DOHH2 (cell line): ENCODE measurements around the gene HDAC6.

Experiments used
- H3F3A ChIP-seq: fragments of 200-600 bp; sonication (generic), shearing (Covaris generic); 2 replicates; pipeline ENCODE4 v1.6.0; 2016; ENCODE audit warnings: antibody characterized with exemption, mild to moderate bottlenecking; ENCODE audit not compliant: control insufficient read depth, insufficient read depth
- H3K27ac ChIP-seq: fragments of 200-600 bp; sonication (generic); 2 replicates; pipeline ENCODE4 v1.5.1; 2014; ENCODE audit warnings: low read depth, mild to moderate bottlenecking, low read length, moderate library complexity
- H3K27me3 ChIP-seq: fragments of 200-600 bp; sonication (generic); 2 replicates; pipeline ENCODE4 v1.6.1; 2014; ENCODE audit warnings: mild to moderate bottlenecking, low read length, mixed read lengths; ENCODE audit not compliant: control insufficient read depth
- H3K36me3 ChIP-seq: fragments of 200-600 bp; sonication (generic); 2 replicates; pipeline ENCODE4 v1.6.1; 2014; ENCODE audit warnings: mild to moderate bottlenecking, low read length, moderate library complexity, mixed read lengths; ENCODE audit not compliant: control insufficient read depth
- H3K4me1 ChIP-seq: fragments of 200-600 bp; sonication (generic); 2 replicates; pipeline ENCODE4 v1.6.1; 2014; ENCODE audit warnings: mild to moderate bottlenecking, low read length, mixed read lengths; ENCODE audit not compliant: control insufficient read depth
- H3K4me2 ChIP-seq: fragments of 200-600 bp; sonication (generic); 2 replicates; pipeline ENCODE4 v1.6.0; 2014; ENCODE audit warnings: mild to moderate bottlenecking, low read length, moderate library complexity
- H3K4me3 ChIP-seq: fragments of 200-600 bp; sonication (generic); 2 replicates; pipeline ENCODE4 v1.5.1; 2014; ENCODE audit warnings: mild to moderate bottlenecking, low read length, mixed read lengths
- H3K79me2 ChIP-seq: fragments of 200-600 bp; sonication (generic); 2 replicates; pipeline ENCODE4 v1.6.1; 2014; ENCODE audit warnings: mild to moderate bottlenecking, low read length, mixed read lengths; ENCODE audit not compliant: control insufficient read depth
- H3K9me2 ChIP-seq: fragments of 200-600 bp; sonication (generic); replicated peaks from 2 replicates; pipeline ENCODE4 v1.6.1; 2014; ENCODE audit warnings: mild to moderate bottlenecking, low read length, mixed read lengths; ENCODE audit not compliant: control insufficient read depth
- H3K9me3 ChIP-seq: fragments of 200-600 bp; sonication (generic); 2 replicates; pipeline ENCODE4 v1.6.1; 2014; ENCODE audit warnings: antibody characterized with exemption, low read length, mixed read lengths; ENCODE audit not compliant: control insufficient read depth, insufficient read depth
- H4K20me1 ChIP-seq: fragments of 200-600 bp; sonication (generic); 2 replicates; pipeline ENCODE4 v1.6.0; 2014; ENCODE audit warnings: low read depth, mild to moderate bottlenecking, antibody characterized with exemption, low read length, moderate library complexity; ENCODE audit not compliant: control insufficient read depth, insufficient read depth
- EZH2phosphoT487 ChIP-seq: fragments of 200-600 bp; sonication (generic); IDR thresholded peaks from 2 replicates; pipeline ENCODE4 v1.6.1; 2017; ENCODE audit warnings: borderline replicate concordance, mild to moderate bottlenecking, antibody characterized with exemption, low read length, moderate library complexity, mixed read lengths
- TF ChIP-seq, protein P1 (sequence below): fragments of 200-600 bp; sonication (generic); IDR thresholded peaks from one replicate; pipeline ENCODE4 v1.5.1; 2014; ENCODE audit warnings: antibody characterized with exemption, mild to moderate bottlenecking, low read depth, low read length; ENCODE audit not compliant: poor library complexity, severe bottlenecking

Gene HDAC6

DNA sequence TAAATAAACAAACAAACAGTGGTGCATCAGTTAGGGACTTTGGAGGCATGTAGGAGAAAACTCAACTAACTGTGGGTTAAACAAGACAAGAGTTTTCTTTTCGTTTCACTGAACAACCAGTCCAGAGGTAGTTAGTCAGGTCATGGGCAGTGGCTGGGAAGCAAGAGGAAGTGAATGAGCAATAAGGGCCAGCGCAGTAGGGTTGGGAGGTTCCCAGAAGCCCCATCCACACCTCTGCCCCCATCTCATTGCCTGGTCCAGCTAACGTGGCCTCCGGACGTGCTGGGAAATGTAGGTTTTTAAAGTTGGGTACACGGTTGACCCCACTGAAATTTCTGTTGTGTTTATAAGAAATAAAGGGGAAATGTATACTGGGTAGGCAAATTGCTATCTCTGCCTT is 31.6 kb upstream of the HDAC6 start:
- no peaks in the 10 kb centered on the region for H3K36me3 ChIP-seq
- no peaks in the 10 kb centered on the region for H3K9me2 ChIP-seq
- H3K4me2 ChIP-seq, result no peak overlapping the region
- no peaks in the 10 kb centered on the region for H4K20me1 ChIP-seq
- H3K27me3 ChIP-seq, result no peaks in the 10 kb centered on the region
- no peaks in the 10 kb centered on the region for H3K9me3 ChIP-seq
- H3K4me3 ChIP-seq, result no peak overlapping the region
- H3K4me1 ChIP-seq, result no peaks in the 10 kb centered on the region; the same call in 1 of the 2 replicates
- H3K79me2 ChIP-seq, result no peaks in the 10 kb centered on the region
- H3F3A ChIP-seq, result no peaks in the 10 kb centered on the region
- no peak overlapping the region for H3K27ac ChIP-seq
- TF ChIP-seq, protein P1, sequence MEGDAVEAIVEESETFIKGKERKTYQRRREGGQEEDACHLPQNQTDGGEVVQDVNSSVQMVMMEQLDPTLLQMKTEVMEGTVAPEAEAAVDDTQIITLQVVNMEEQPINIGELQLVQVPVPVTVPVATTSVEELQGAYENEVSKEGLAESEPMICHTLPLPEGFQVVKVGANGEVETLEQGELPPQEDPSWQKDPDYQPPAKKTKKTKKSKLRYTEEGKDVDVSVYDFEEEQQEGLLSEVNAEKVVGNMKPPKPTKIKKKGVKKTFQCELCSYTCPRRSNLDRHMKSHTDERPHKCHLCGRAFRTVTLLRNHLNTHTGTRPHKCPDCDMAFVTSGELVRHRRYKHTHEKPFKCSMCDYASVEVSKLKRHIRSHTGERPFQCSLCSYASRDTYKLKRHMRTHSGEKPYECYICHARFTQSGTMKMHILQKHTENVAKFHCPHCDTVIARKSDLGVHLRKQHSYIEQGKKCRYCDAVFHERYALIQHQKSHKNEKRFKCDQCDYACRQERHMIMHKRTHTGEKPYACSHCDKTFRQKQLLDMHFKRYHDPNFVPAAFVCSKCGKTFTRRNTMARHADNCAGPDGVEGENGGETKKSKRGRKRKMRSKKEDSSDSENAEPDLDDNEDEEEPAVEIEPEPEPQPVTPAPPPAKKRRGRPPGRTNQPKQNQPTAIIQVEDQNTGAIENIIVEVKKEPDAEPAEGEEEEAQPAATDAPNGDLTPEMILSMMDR, result no peak
- TF ChIP-seq EZH2phosphoT487, result no peak

- no peak overlapping the region for H3K4me3 ChIP-seq
- H3K9me3 ChIP-seq, result no peaks in the 10 kb centered on the region
- no peak for TF ChIP-seq EZH2phosphoT487
- TF ChIP-seq, protein P1, result no peak
- no peaks in the 10 kb centered on the region for H3K27me3 ChIP-seq
- H3K4me1 ChIP-seq, result no peaks in the 10 kb centered on the region; the same call in 1 of the 2 replicates
- H3F3A ChIP-seq, result no peaks in the 10 kb centered on the region
- no peaks in the 10 kb centered on the region for H3K79me2 ChIP-seq
- no peak overlapping the region for H3K4me2 ChIP-seq
- no peaks in the 10 kb centered on the region for H3K36me3 ChIP-seq
- no peaks in the 10 kb centered on the region for H3K9me2 ChIP-seq
- no peak overlapping the region for H3K27ac ChIP-seq
- no peaks in the 10 kb centered on the region for H4K20me1 ChIP-seq
Observed at GRCh38 chrX:48772602-48773001, 29.3 kb upstream of the HDAC6 start.

DNA sequence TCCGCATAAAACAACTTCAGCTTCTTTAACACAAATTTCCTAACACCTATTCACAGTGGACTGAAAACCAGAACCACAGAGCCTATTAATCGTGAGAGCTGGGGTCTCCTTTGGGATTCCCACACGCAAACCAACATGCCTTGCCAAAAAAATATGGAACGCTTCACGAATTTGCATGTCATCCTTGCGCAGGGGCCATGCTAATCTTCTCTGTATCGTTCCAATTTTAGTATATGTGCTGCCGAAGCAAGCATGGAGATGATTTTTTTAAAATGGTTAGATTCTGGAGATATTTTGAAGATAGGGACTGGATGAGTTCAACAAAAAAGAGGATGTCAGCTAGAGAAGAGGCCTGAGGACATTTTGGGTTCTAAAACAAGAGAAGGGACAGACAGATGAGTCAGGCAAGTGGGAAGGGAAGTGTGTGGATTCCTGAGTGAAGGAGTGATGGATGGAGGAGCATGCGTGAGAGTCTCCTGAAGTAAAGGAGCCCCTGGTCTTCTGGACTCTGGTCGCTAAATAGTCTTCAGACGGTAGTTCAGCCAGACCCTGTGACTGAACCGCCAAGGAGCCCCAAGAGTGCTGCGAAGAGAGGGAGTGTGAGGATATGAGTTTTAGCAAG is 24.9 kb upstream of the HDAC6 start:
- H4K20me1 ChIP-seq, result no peaks in the 10 kb centered on the region
- no peaks in the 10 kb centered on the region for H3K27me3 ChIP-seq
- no peak overlapping the region for H3K27ac ChIP-seq
- no peak overlapping the region for H3K4me2 ChIP-seq
- TF ChIP-seq, protein P1, result no peak
- no peak for TF ChIP-seq EZH2phosphoT487
- no peak overlapping the region for H3K4me3 ChIP-seq
- no peaks in the 10 kb centered on the region for H3K4me1 ChIP-seq
- H3K36me3 ChIP-seq, result no peaks in the 10 kb centered on the region
- H3K9me2 ChIP-seq, result no peaks in the 10 kb centered on the region
- no peaks in the 10 kb centered on the region for H3K79me2 ChIP-seq
- H3F3A ChIP-seq, result no peaks in the 10 kb centered on the region
- no peaks in the 10 kb centered on the region for H3K9me3 ChIP-seq
